OCI-LY1 (cell line): ENCODE results near the gene MYO10.

Experiments used
- H2AFZ ChIP-seq: fragments of 200-600 bp; sonication (generic), shearing (Covaris generic); 2 replicates; pipeline ENCODE4 v1.6.0; 2014; ENCODE audit warnings: antibody characterized with exemption, mild to moderate bottlenecking, low read length
- H3F3A ChIP-seq: fragments of 200-600 bp; sonication (generic), shearing (Covaris generic); 2 replicates; pipeline ENCODE4 v1.6.0; 2014; ENCODE audit warnings: mild to moderate bottlenecking, antibody characterized with exemption, low read length, moderate library complexity; ENCODE audit not compliant: insufficient read depth
- H3K27ac ChIP-seq: fragments of 200-600 bp; sonication (generic); 2 replicates; pipeline ENCODE4 v1.5.1; 2014; ENCODE audit warnings: low read length, mixed run types, mild to moderate bottlenecking, low read depth; ENCODE audit not compliant: poor library complexity, severe bottlenecking
- H3K27me3 ChIP-seq: fragments of 200-600 bp; sonication (generic); 2 replicates; pipeline ENCODE4 v1.6.0; 2014; ENCODE audit warnings: antibody characterized with exemption, mild to moderate bottlenecking, low read length, moderate library complexity; ENCODE audit not compliant: insufficient read depth
- H3K36me3 ChIP-seq: fragments of 200-600 bp; sonication (generic); 2 replicates; pipeline ENCODE4 v1.6.1; 2014; ENCODE audit warnings: mild to moderate bottlenecking, antibody characterized with exemption, low read length, moderate library complexity, mixed read lengths; ENCODE audit not compliant: insufficient read depth
- H3K4me1 ChIP-seq: fragments of 200-600 bp; sonication (generic); 2 replicates; pipeline ENCODE4 v1.5.1; 2014; ENCODE audit warnings: mild to moderate bottlenecking, low read length, moderate library complexity; ENCODE audit not compliant: insufficient read depth, severe bottlenecking
- H3K4me2 ChIP-seq: fragments of 200-600 bp; sonication (generic), shearing (Covaris generic); 2 replicates; pipeline ENCODE4 v1.6.1; 2014; ENCODE audit warnings: low read length
- H3K4me3 ChIP-seq: fragments of 200-600 bp; sonication (generic); 2 replicates; pipeline ENCODE4 v1.5.1; 2014; ENCODE audit warnings: low read length, low read depth, mild to moderate bottlenecking, mixed read lengths; ENCODE audit not compliant: poor library complexity, severe bottlenecking
- H3K79me2 ChIP-seq: fragments of 200-600 bp; shearing (Covaris generic); 2 replicates; pipeline ENCODE4 v1.6.1; 2016; ENCODE audit warnings: mixed run types, low read length, mixed read lengths; ENCODE audit not compliant: insufficient read depth
- H3K9ac ChIP-seq: fragments of 200-600 bp; sonication (generic), shearing (Covaris generic); 2 replicates; pipeline ENCODE4 v1.6.1; 2014; ENCODE audit warnings: mild to moderate bottlenecking, low read length, mixed read lengths
- H3K9me2 ChIP-seq: fragments of 200-600 bp; sonication (generic), shearing (Covaris generic); 2 replicates; pipeline ENCODE4 v1.6.1; 2014; ENCODE audit warnings: low read depth, mild to moderate bottlenecking, low read length, mixed read lengths
- H3K9me3 ChIP-seq: fragments of 200-600 bp; shearing (Covaris generic); 2 replicates; pipeline ENCODE4 v1.6.1; 2014; ENCODE audit warnings: low read length, mixed read lengths
- H4K20me1 ChIP-seq: fragments of 200-600 bp; sonication (generic), shearing (Covaris generic); 2 replicates; pipeline ENCODE4 v1.6.0; 2016; ENCODE audit warnings: mild to moderate bottlenecking, low read length; ENCODE audit not compliant: insufficient read depth
- CTCF ChIP-seq: fragments of 200-600 bp; sonication (generic), shearing (Covaris generic); IDR thresholded peaks from 2 replicates; pipeline ENCODE4 v1.5.1; 2017; ENCODE audit warnings: mild to moderate bottlenecking, antibody characterized with exemption, low read length, moderate library complexity, mixed read lengths
- EZH2 ChIP-seq: fragments of 200-600 bp; sonication (generic), shearing (Covaris generic); IDR thresholded peaks from 2 replicates; pipeline ENCODE4 v1.8.0; 2017; ENCODE audit warnings: borderline replicate concordance, mixed run types, mild to moderate bottlenecking, antibody characterized with exemption, low read length, moderate library complexity, mixed read lengths

The MYO10 gene

GRCh38 chr5:16794269-16794913, 141.7 kb downstream of the MYO10 start:
- H3K36me3 ChIP-seq = no peaks in the 10 kb centered on the region
- TF ChIP-seq EZH2 (no peak), CTCF (no peak)
- H3K9ac ChIP-seq = no peak overlapping the region

GRCh38 chr5:16792598-16793275, 143.4 kb downstream of the MYO10 start:
- H3K9ac ChIP-seq = no peak overlapping the region
- no peaks in the 10 kb centered on the region for H3K79me2 ChIP-seq
- H3K9me3 ChIP-seq = no peaks in the 10 kb centered on the region
- no peaks in the 10 kb centered on the region for H3K27me3 ChIP-seq
- H3K4me1 ChIP-seq = no peaks in the 10 kb centered on the region
- H3K4me3 ChIP-seq = no peak overlapping the region
- H3K4me2 ChIP-seq = no peak overlapping the region
- H4K20me1 ChIP-seq = no peaks in the 10 kb centered on the region
- H3F3A ChIP-seq = no peaks in the 10 kb centered on the region
- no peaks in the 10 kb centered on the region for H3K36me3 ChIP-seq
- no peak overlapping the region for H3K27ac ChIP-seq
- TF ChIP-seq EZH2 = no peak
- no peak for TF ChIP-seq CTCF
- no peak overlapping the region for H2AFZ ChIP-seq
- no peaks in the 10 kb centered on the region for H3K9me2 ChIP-seq

More at GRCh38 chr5:16794269-16794913, 141.7 kb downstream of the MYO10 start:
- no peaks in the 10 kb centered on the region for H3K79me2 ChIP-seq
- no peak overlapping the region for H3K4me2 ChIP-seq
- no peak overlapping the region for H3K4me3 ChIP-seq
- H3K27me3 ChIP-seq = no peaks in the 10 kb centered on the region
- H4K20me1 ChIP-seq = no peaks in the 10 kb centered on the region
- H3K4me1 ChIP-seq = no peaks in the 10 kb centered on the region
- H3K9me3 ChIP-seq = no peaks in the 10 kb centered on the region
- no peaks in the 10 kb centered on the region for H3F3A ChIP-seq
- no peak overlapping the region for H3K27ac ChIP-seq
- no peaks in the 10 kb centered on the region for H3K9me2 ChIP-seq
- H2AFZ ChIP-seq = no peak overlapping the region

GRCh38 chr5:16791904-16792597, 144.0 kb downstream of the MYO10 start:
- Histone ChIP-seq H3K4me2 (no peak overlapping the region), H3K9ac (no peak overlapping the region)

More at GRCh38 chr5:16791904-16792597, 144.0 kb downstream of the MYO10 start:
- TF ChIP-seq EZH2 = no peak
- no peak for TF ChIP-seq CTCF
- H3F3A ChIP-seq = no peaks in the 10 kb centered on the region
- H2AFZ ChIP-seq = no peak overlapping the region
- H3K9me2 ChIP-seq = no peaks in the 10 kb centered on the region
- no peak overlapping the region for H3K4me3 ChIP-seq
- no peaks in the 10 kb centered on the region for H4K20me1 ChIP-seq
- no peak overlapping the region for H3K27ac ChIP-seq
- no peaks in the 10 kb centered on the region for H3K4me1 ChIP-seq
- H3K9me3 ChIP-seq = no peaks in the 10 kb centered on the region
- H3K36me3 ChIP-seq = no peaks in the 10 kb centered on the region
- no peaks in the 10 kb centered on the region for H3K79me2 ChIP-seq
- H3K27me3 ChIP-seq = no peaks in the 10 kb centered on the region
